ENCODE results near the gene LRRN2.

The LRRN2 gene

GRCh38 chr1:204712708-204713430, 27.3 kb upstream of the LRRN2 start:
- DNase-seq (ENCODE audit: low spot score), result peak; percentile 54

DNA sequence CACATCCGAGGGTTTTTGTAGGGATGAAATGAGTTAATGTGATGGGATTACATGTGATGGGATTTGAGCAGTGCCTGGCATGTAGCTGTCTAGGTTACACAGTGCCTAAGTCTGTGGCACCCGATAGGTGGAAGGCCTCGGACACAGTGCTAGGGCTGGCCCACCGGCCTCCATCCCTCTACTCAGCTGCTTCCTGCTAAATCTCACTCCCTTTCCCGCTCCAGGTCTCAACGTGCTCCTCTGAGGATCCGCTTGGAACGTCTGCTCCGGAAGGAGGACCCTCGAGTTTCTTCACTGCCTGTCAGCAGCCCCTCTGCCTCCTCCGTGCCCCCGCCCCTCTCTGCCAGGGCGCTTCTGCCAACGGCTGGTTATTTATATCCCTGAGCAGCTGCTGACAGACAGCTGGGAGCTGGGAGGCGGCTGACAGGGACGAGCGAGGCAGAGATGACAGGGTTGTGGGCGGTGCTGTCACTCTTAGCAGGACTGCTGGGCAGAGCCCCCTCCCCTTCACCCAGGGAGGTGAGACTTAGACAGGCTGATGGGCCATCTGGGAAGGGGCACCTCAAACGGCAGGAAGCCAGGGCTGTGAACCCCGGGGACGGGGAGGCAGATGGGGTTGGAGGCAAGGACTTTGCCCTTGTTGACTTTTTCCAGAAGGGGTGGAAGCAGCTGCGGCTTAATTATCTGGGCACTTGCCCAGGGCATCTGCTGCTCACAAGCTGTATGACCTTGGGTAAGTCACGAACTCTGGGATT, 26.6 kb upstream of the LRRN2 start:
- no peak for DNase-seq (ENCODE audit: low spot score)

DNA sequence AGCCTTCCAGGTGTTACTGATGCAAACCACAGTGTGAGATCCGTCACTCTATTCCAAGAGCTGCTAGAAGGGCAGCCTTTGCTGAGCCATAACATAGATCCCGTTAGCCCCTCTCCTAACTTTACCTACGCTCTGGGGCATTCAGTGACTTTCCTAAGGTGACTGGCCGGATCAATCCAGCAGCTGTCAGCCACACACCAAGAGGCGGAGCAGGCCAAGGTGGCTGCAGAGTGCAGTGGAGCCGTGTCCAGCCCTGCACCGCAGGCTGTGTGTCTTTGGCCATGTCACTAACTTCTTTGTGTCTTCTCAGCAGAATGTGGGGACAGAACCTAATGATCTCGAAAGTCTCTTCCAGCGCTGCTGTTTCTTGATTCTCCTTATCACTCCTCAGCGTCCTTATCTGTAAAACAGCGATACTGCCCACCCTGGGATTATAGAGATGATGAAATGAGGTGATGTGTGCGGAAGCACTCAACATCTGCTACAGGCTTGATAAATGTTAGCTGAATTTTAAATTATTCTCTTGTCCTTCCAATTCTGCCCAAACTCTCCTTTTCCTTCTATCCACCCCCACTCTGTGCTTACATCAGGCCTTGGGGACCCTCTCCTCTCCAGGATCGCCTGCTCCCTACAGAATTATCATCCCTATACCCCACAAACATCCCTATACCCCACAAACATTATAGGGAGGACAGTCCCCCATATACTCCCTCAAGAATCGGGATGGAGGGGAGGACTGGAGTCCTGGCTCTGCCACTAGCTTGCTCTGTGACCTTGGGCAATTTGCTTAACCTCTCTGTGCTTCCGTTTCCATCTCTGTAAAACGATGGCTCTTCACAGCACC, 25.8 kb upstream of the LRRN2 start:
- no peak for DNase-seq (ENCODE audit: low spot score)

GRCh38 chr1:204709960-204710912, 24.7 kb upstream of the LRRN2 start:
- DNase-seq (ENCODE audit: low spot score), result no peak

DNA sequence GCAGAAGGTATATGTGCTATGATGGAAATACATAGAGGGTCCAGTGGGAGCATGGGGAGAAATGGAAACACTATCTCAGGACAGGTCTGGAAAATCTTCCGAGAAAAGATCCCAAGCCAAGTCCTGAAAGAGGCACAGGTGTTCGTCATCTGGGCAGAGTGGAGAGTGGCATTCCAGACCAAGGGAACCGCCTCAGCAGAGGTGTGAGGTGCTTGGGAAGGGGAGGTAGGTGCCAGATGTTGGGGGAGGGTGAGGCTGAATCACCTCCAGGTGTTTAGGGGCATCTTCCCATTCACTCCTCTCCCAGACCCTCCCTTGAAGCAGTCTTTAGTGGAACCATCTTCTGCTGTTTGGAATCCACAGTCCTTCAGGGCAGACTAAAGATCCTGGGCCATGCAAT, 23.5 kb upstream of the LRRN2 start:
- no peak for DNase-seq (ENCODE audit: low spot score)

- DNase-seq (ENCODE audit: low spot score), result no peak
Measured at GRCh38 chr1:204706838-204707509, 21.4 kb upstream of the LRRN2 start.

- DNase-seq (ENCODE audit: low spot score), result no peak
Measured at GRCh38 chr1:204705888-204706837, 20.6 kb upstream of the LRRN2 start.

- no peak for DNase-seq (ENCODE audit: low spot score)
Measured at GRCh38 chr1:204705493-204705811, 19.9 kb upstream of the LRRN2 start.

GRCh38 chr1:204704794-204705492, 19.4 kb upstream of the LRRN2 start:
- no peak for DNase-seq (ENCODE audit: low spot score)

- no peak for DNase-seq (ENCODE audit: low spot score)
Measured at GRCh38 chr1:204703826-204704612, 18.5 kb upstream of the LRRN2 start.

DNA sequence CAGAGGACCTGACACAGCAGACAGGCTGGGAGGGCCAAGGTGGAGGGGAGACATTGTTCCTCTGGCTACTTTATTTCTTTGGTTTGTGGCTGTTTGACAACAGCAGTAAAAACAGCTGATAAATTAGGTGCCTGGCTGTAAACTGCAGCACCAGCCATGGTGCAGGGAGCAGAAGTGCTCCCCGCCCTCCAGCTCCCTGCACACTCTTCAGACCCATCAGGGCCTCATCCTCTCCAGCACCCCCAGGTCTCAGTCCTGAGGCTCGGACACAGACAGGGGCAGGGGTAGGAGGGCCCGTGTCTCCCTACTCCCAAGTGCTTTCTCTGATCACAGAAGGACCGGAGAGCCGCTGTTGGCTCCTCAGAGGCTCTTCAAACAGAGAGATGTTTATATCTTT, 17.7 kb upstream of the LRRN2 start:
- DNase-seq (ENCODE audit: low spot score), result no peak

GRCh38 chr1:204702552-204703267, 17.2 kb upstream of the LRRN2 start:
- no peak for DNase-seq (ENCODE audit: low spot score)

DNA sequence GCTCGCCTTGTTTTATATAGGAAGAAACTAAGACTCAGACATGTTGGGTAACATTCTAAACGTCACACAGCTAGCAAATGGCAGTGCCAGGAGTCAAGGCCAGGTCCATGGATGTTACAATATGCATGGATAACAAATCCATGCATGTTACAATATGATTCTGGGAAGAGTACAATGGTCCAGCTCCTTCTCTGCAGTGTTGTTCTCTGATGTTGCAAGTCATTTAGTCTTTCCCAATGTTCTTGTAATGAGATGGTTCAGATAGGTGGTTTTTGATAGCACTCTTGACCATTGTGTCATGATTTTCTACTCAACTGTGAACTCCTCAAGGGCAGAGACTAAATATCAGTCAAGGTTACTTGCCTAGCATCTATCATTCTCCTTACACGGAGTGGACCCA, 15.7 kb upstream of the LRRN2 start:
- no peak for DNase-seq (ENCODE audit: low spot score)

GRCh38 chr1:204697893-204698292, 12.4 kb upstream of the LRRN2 start:
- no peak for DNase-seq (ENCODE audit: low spot score)

GRCh38 chr1:204696606-204697005, 11.1 kb upstream of the LRRN2 start:
- no peak for DNase-seq (ENCODE audit: low spot score)

DNA sequence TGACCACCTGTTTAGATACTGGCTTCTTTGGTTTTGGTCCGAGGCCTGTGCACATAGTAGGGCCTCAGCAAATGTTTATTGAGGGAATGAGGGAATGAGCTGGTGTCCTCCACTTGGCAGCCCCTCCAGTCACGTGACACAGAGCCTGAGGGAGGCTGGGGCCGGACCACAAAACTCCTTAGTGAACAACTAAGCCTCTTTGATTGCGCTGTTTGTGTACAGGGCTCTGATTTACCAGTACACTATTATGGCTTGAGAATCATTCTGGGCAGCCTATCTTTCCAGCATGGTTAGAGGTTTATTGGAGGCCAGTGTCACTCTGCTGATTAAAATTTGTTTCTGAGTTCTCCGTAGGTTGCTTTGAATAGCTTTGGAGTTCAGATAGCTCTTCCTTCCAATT, 10.2 kb upstream of the LRRN2 start:
- no peak for DNase-seq (ENCODE audit: low spot score)

DNA sequence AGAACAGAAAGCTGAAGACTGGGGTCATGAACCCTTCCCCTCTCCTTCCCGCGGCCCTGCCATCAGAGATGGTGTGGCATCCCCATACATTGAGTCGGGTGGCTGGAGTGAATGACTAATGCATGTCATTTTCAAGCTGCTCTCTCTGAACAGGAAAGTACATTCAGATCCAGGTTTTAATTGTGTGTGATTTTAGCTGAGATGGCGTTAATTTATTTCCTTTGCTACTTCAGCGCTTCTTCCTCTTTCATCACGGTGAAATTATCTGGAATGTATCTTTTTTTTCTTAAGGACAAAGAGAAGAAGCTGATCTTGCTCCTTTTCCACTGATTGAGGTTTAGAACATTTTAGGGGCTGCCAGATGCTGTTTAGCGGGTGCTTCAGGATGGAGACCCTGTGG, 8.6 kb upstream of the LRRN2 start:
- DNase-seq (ENCODE audit: low spot score), result no peak

GRCh38 chr1:204692841-204693356, 7.4 kb upstream of the LRRN2 start:
- no peak for DNase-seq (ENCODE audit: low spot score)

All from germinal center (tissue), 1 donor.